Lower lobe of right lung (tissue), 2 donors: ENCODE data around the gene ZBED2. TPM values are rescaled to one million over a fixed set of nuclear protein-coding genes. Genes with fewer than 3 reads are reported as not detected.

Experiments
- ATAC-seq, 2 donors: fragments of 200-7000 bp; cut with Tn5 transposase; one replicate each; pipeline ENCODE4 v1.9.1; 2020 to 2022; ENCODE audit warnings: mild to moderate bottlenecking in 2 of 2, moderate library complexity in 2 of 2
- DNase-seq: peaks from one replicate; pipeline ENCODE4 v3.0.0-alpha.2; 2020
- H3K27ac ChIP-seq: fragments of 200-600 bp; one replicate; pipeline ENCODE4 v1.8.0; 2022
- H3K27me3 ChIP-seq: fragments of 200-600 bp; one replicate; pipeline ENCODE4 v1.8.0; 2022; ENCODE audit warnings: low read depth
- H3K36me3 ChIP-seq: fragments of 200-600 bp; one replicate; pipeline ENCODE4 v1.8.0; 2022; ENCODE audit warnings: mild to moderate bottlenecking
- H3K4me1 ChIP-seq: fragments of 200-600 bp; one replicate; pipeline ENCODE4 v1.8.0; 2022
- H3K4me3 ChIP-seq: fragments of 200-600 bp; one replicate; pipeline ENCODE4 v1.8.0; 2022; ENCODE audit warnings: mild to moderate bottlenecking
- H3K9me3 ChIP-seq: fragments of 200-600 bp; one replicate; pipeline ENCODE4 v1.8.0; 2022
- intact Hi-C: fragments of 100-400 bp; cut with DNase I; formaldehyde crosslinking; loops from one replicate; pipeline ENCODE4 v1.11.0; 2022
- total RNA-seq: library from RNA; stranded (reverse); fragmentation: NEBNext Ultra II Directional; extraction: Animal tissue kit (Norgen Biotek cat#: 25700); gene quantifications from one replicate; pipeline ENCODE4 v1.2.1, GENCODE V29; 2021
- TF ChIP-seq, protein P1 (sequence below): fragments of 200-600 bp; IDR thresholded peaks from one replicate; pipeline ENCODE4 v1.8.0; 2022; ENCODE audit warnings: antibody characterized with exemption, mild to moderate bottlenecking
- donor health status: DM: no; HTN: yes; CAD: no; lungs with severe emphysema.

The ZBED2 gene
- total RNA-seq, 1 donor from 2014 or later: 8.2 TPM

DNA sequence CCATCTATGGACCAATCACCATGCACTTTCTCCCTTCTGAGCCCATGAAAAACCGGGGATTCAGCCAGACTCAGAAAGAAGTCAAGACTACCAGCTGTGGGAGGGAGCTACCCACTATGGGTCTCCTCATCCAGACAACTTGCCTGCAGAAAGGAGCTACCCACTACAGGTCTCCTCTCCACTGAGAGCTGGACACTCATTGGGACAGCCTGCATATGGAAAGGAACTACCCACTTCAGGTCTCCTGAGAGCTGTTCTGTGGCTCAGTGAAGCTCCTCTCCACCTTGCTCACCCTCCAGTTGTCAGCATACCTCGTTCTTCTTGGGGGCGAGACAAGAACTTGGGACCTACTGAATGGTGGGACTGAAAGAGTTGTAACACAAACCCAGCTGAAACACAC is 22.3 kb upstream of the ZBED2 start:
- TF ChIP-seq, protein P1, sequence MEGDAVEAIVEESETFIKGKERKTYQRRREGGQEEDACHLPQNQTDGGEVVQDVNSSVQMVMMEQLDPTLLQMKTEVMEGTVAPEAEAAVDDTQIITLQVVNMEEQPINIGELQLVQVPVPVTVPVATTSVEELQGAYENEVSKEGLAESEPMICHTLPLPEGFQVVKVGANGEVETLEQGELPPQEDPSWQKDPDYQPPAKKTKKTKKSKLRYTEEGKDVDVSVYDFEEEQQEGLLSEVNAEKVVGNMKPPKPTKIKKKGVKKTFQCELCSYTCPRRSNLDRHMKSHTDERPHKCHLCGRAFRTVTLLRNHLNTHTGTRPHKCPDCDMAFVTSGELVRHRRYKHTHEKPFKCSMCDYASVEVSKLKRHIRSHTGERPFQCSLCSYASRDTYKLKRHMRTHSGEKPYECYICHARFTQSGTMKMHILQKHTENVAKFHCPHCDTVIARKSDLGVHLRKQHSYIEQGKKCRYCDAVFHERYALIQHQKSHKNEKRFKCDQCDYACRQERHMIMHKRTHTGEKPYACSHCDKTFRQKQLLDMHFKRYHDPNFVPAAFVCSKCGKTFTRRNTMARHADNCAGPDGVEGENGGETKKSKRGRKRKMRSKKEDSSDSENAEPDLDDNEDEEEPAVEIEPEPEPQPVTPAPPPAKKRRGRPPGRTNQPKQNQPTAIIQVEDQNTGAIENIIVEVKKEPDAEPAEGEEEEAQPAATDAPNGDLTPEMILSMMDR: no peak
- Histone ChIP-seq H3K4me3 (no peak overlapping the region), H3K27me3 (no peaks in the 10 kb centered on the region), H3K36me3 (no peaks in the 10 kb centered on the region), H3K27ac (no peak overlapping the region), H3K4me1 (no peaks in the 10 kb centered on the region), H3K9me3 (no peaks in the 10 kb centered on the region)
- DNase-seq (no peak), ATAC-seq (no peak)
- intact Hi-C loops: no loop called here

DNA sequence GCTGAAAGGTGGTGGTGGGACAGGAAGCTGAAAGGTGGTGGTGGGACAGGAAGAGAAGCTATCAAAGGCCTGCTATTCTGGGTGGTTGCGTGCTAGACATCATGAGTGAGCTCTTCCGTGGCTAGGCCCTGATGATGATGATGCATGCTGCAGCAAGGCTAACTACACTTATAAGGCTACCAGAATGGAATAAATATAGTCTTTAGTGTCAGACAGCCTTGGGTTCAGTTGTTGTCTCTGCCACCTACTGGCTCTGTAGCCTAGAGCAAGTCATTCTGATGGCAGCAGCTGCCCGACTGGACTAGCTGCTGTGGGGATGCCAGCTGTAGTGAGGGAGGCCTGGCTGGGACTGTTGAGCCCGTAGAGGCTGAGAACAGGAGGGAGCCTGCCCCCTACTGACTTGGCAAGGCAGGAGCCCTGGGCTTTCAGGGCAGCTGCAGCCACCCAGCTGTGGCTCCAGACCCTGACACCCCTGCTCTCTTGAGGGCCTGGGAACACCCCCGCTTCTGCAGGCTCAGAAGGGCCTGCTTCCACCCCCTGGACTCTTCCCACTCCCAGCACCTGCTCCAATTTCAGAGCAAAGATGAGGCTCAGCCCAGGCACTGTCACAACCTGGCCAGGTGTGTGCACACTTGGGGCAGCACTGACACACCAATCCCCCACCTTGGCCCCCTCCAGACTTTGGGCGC is 21.4 kb upstream of the ZBED2 start:
- TF ChIP-seq, protein P1: no peak
- H3K4me1 ChIP-seq: no peaks in the 10 kb centered on the region
- no peak overlapping the region for H3K27ac ChIP-seq
- DNase-seq (peak; percentile 49), ATAC-seq (peak; percentile 83)
- H3K4me3 ChIP-seq: no peak overlapping the region
- H3K9me3 ChIP-seq: no peaks in the 10 kb centered on the region
- no peaks in the 10 kb centered on the region for H3K27me3 ChIP-seq
- no peaks in the 10 kb centered on the region for H3K36me3 ChIP-seq
- intact Hi-C loops: no loop called here

DNA sequence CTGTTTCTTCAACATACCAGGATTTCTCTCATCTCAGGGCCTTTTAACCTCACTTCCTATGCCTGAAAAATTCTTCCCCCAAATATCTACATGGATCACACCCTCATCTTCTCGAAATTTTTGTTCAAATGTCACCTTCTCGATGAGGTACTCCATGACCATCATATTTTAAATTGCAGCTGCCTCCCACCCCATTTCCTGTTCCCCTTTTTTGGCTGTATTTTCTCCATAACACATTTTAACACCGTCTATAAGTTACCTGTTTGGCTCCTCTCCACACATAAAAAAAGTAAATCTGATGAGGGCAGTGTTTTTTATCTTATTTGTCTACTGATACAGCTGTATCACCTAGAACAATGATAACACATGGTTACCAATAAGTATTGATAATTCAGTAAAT is 20.7 kb upstream of the ZBED2 start:
- no peaks in the 10 kb centered on the region for H3K27me3 ChIP-seq
- no peak overlapping the region for H3K4me3 ChIP-seq
- H3K36me3 ChIP-seq: no peaks in the 10 kb centered on the region
- intact Hi-C loops: no loop called here
- ATAC-seq (no peak), DNase-seq (no peak)
- TF ChIP-seq, protein P1: no peak
- no peaks in the 10 kb centered on the region for H3K4me1 ChIP-seq
- no peak overlapping the region for H3K27ac ChIP-seq
- no peaks in the 10 kb centered on the region for H3K9me3 ChIP-seq

DNA sequence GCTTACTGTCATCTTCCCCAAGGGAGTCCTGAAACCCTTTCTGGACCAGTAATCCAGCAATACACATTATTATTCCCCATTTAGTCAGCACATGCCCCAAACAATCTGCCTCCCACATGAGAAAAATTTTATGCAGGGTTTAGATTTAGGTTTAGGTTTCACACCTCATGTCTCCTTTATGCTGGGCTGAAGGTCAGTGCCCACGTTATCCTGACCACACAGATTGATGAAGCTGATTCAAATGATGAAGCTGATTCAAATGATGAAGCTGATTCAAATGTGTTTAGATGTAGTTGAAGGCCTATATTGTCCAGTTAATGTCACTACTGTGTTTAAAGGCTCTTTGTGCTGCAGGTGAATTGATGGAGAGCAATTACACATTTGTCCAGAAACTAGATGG is 18.1 kb upstream of the ZBED2 start:
- Histone ChIP-seq H3K4me1 (no peaks in the 10 kb centered on the region), H3K36me3 (no peaks in the 10 kb centered on the region), H3K4me3 (no peak overlapping the region), H3K27me3 (no peaks in the 10 kb centered on the region), H3K27ac (no peak overlapping the region), H3K9me3 (no peaks in the 10 kb centered on the region)
- ATAC-seq (no peak), DNase-seq (no peak)
- TF ChIP-seq, protein P1: no peak
- intact Hi-C loops: no loop called here

DNA sequence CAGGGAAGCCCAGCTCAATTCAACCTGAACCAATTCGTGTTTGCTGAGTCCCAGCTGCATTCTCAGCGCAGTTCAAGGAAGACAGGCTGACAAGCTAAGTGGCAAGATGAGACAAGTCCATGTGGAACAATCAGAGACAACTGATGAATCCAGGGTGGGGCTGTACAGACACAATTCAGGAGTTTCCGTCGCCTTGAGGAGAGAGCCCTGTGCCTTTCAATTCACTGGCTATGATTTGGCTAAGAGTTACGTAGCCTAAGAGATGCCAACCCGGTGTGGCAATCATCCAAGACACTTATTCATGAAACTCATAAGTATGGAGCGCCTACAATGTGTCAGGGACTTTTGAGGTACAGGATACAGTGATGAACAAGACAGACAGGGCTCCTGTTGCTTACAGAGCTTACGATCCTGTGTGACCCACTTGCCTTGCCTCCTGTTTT is 15.5 kb upstream of the ZBED2 start:
- DNase-seq: no peak
- no peaks in the 10 kb centered on the region for H3K27me3 ChIP-seq
- TF ChIP-seq, protein P1: no peak
- ATAC-seq: no peak
- H3K4me3 ChIP-seq: no peak overlapping the region
- H3K9me3 ChIP-seq: no peaks in the 10 kb centered on the region
- no peak overlapping the region for H3K27ac ChIP-seq
- intact Hi-C loops: no loop called here
- no peaks in the 10 kb centered on the region for H3K36me3 ChIP-seq
- H3K4me1 ChIP-seq: no peaks in the 10 kb centered on the region
